GM12864 (cell line): ENCODE data around the gene FAM193A.
"Not testable (repeated sequence)": the region's sequence is repeated elsewhere in the genome, so short reads cannot be mapped to it uniquely, and the experiment has no call there.

Source experiments
- DNase-seq: peaks from one replicate; pipeline ENCODE4 v3.0.0-alpha.2; 2011; ENCODE audit warnings: low read depth
- H3K4me3 ChIP-seq: 2 replicates; pipeline ENCODE4 v1.5.1; 2011; ENCODE audit warnings: mild to moderate bottlenecking, low read depth, low read length, control low read depth
- CTCF ChIP-seq: IDR thresholded peaks from 2 replicates; pipeline ENCODE4 v1.5.1; 2011; ENCODE audit warnings: low read depth, mild to moderate bottlenecking, moderate library complexity, low read length, control low read depth, inconsistent platforms; ENCODE audit errors: missing control alignments

Gene FAM193A

DNA sequence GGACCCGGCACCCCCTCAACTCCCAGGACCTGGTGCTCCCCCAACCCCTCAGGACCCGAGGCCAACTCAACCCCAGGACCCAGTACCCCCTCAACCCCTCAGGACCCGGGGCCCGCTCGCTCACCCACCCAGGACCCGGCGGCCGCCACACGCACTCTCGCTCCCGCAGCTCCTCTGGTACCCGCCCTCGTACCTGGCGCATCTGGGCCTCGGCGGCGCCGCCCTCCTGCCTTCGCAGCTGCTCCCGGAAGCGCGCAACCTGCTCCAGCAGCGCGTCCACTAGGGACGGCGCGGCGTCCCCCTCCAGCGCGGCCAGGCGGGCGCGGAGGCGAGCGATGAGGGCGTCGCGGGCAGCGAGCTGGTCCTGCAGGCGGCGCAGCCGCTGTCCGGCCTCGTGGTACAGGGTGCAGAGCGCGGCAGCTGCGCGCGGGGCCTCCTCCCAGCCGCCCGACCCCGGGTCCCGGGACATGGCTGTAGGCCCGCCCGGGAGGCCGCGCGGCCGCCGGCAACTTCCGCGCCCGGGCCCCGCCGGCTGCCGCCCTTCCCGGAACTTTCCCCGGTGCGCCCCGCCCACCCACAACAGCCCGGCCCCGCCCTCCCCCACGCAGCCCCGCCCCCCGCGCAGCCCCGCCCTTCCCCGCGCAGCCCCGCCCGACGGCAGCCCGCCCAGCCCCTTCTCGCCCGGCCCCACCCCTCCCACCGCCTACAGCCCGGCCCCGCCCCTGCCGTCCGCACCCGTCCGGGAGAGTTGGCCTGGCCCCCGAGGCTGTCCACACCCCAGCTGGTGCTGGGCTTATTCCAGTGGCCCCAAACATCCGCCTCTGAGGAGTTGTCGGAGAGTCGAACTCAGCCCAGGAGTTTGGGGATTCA lies 219.6 kb downstream of the FAM193A start, which contains the start of gene TNIP2:
Gene TNIP2 (minus strand): TSS at position 516 of the 870 bp plus-strand sequence. CDS start 47 bp downstream, at position 469.
- peak within 1 kb of the TSS; percentile 89 for H3K4me3 ChIP-seq
- TF ChIP-seq CTCF, result peak; percentile 15
- peak; percentile 26 for DNase-seq

GRCh38 chr4:2756691-2757350 lies 220.4 kb downstream of the FAM193A start:
- H3K4me3 ChIP-seq, result peak overlapping the region; percentile 27
- DNase-seq, result no peak
- TF ChIP-seq CTCF, result no peak

- no peak overlapping the region for H3K4me3 ChIP-seq
- DNase-seq, result no peak
- no peak for TF ChIP-seq CTCF
Observed at GRCh38 chr4:2757426-2757825, 221.0 kb downstream of the FAM193A start.

GRCh38 chr4:2761035-2761923 lies 224.8 kb downstream of the FAM193A start:
- peak; percentile 5 for TF ChIP-seq CTCF
- H3K4me3 ChIP-seq, result no peak overlapping the region
- DNase-seq, result no peak

DNA sequence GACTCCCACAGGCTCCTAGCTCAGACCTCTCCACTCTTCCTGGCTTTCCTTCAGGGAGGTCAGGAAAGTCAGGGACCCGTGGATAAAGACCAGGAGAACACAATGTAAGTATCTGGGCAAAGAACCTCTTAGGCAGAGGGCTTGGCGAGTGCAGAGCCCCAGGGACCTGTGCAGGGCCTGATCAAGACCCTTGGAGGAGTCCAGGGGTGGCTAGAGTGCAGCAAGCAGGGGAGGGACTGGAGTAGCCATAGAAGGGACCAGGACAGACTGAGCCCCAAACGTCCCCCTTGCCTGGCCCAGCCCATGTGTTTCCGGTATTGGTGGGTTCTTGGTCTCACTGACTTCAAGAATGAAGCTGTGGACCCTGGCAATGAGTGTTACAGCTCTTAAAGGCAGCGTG lies 225.6 kb downstream of the FAM193A start:
- no peak for TF ChIP-seq CTCF
- H3K4me3 ChIP-seq, result no peak overlapping the region
- no peak for DNase-seq

GRCh38 chr4:2762486-2763370 lies 226.3 kb downstream of the FAM193A start:
- DNase-seq, H3K4me3 ChIP-seq: not testable (repeated sequence)
